ENCODE measurements around the gene IRX2. TPM values are rescaled to one million over a fixed set of nuclear protein-coding genes. Genes with fewer than 3 reads are reported as not detected.

The IRX2 gene
- total and polyA plus RNA-seq, 2 of the 8 experiments (the other 6 are each of a cell fraction or from before 2014, with no cell fraction given), result 23.4 to 40.4 TPM

- 1% methylated on average over 24 of the region's 27 CpGs; no CpG with 5 or more reads in 1 of the 2 experiments for WGBS, 2 experiments (ENCODE audit: extremely low coverage in 1 of 2, insufficient coverage in 1 of 2, insufficient read length in 1 of 2, insufficient replicate concordance in 2 of 2, low coverage in 1 of 2, low lambda C conversion rate in 2 of 2, missing lambda C conversion rate in 1 of 2)
- no peak overlapping the region for H3K4ac ChIP-seq (replicated peaks; ENCODE audit: insufficient read length, low read depth, low read length)
- H2AK5ac ChIP-seq (ENCODE audit: low read depth, low read length), result no peak overlapping the region
- peaks cover 36% of the 10 kb centered on the region; the same call in 1 of the 2 replicates for H3K23me2 ChIP-seq (ENCODE audit: low read depth, low read length)
- H4K20me1 ChIP-seq (replicated peaks in 1 of 2; ENCODE audit: control insufficient read depth in 1 of 2, insufficient read depth in 2 of 2, low read length in 2 of 2), result peaks cover 5 to 7% of the 10 kb centered on the region in 2 experiments
- peaks cover 5 to 6% of the 10 kb centered on the region in 2 experiments; a peak in 2 of 4 replicates for H3K9me3 ChIP-seq (ENCODE audit: insufficient read depth in 2 of 2, low read depth in 1 of 2, low read length in 1 of 2)
- H3K27me3 ChIP-seq (replicated peaks in 1 of 4; ENCODE audit: control insufficient read depth in 3 of 4, extremely low read depth in 1 of 4, insufficient read depth in 3 of 4, low read length in 3 of 4), result peaks cover 12 to 57% (median 38%) of the 10 kb centered on the region in 4 experiments
- FAIRE-seq, result no peak
- peak overlapping the region; percentile 42 to 86 (median 76) for H3K4me3 ChIP-seq (ENCODE audit: extremely low read depth in 1 of 4, insufficient read depth in 2 of 4, low read depth in 3 of 4, low read length in 4 of 4)
- H4K91ac ChIP-seq (replicated peaks; ENCODE audit: insufficient read length, low read length), result no peak overlapping the region
- H4K5ac ChIP-seq (ENCODE audit: insufficient read length, low read depth, low read length), result no peak overlapping the region
- H3K4me1 ChIP-seq (replicated peaks in 1 of 4; ENCODE audit: control insufficient read depth in 3 of 4, insufficient read depth in 4 of 4, low read length in 3 of 4), result peaks cover 0 to 22% (median 11%) of the 10 kb centered on the region in 4 experiments; a peak in 6 of 7 replicates
- no peak overlapping the region for H3K23ac ChIP-seq (ENCODE audit: insufficient read length)
- H3K79me1 ChIP-seq (ENCODE audit: low read depth, low read length), result no peaks in the 10 kb centered on the region
- H2BK15ac ChIP-seq (ENCODE audit: low read length), result no peak overlapping the region
- CTCF ChIA-PET (ENCODE audit: partially characterized antibody), result interaction anchor here (0.7 to 1.6 kb wide), 4 partner anchors 27 to 449 kb away, joined by 3 to 4 read pairs (median 3); no protein-coding TSS in a partner anchor
- POLR2A ChIA-PET (ENCODE audit: partially characterized antibody), result interaction anchor here (0.6 to 5.9 kb wide), 4 partner anchors 11 to 69 kb away, joined by 3 to 64 read pairs (median 10); no protein-coding TSS in a partner anchor
- H2BK5ac ChIP-seq (ENCODE audit: low read depth, low read length), result peak overlapping the region; percentile 52; the same call in 1 of the 2 replicates
- H2AFZ ChIP-seq (ENCODE audit: low read length), result no peak overlapping the region
- no peak overlapping the region for H2BK20ac ChIP-seq (ENCODE audit: low read length)
- peak overlapping the region; percentile 93 to 96 for H3K4me2 ChIP-seq (ENCODE audit: insufficient read depth in 1 of 2, low read depth in 2 of 2, low read length in 2 of 2)
- H3K27ac ChIP-seq (ENCODE audit: low read depth, low read length), result no peak overlapping the region
- no peak overlapping the region for H3K56ac ChIP-seq (replicated peaks; ENCODE audit: insufficient read length, low read depth, low read length)
- H3K14ac ChIP-seq (ENCODE audit: insufficient read length), result no peak overlapping the region
- DNase-seq (ENCODE audit: low read depth in 1 of 2, low spot score in 2 of 2), result peak in 1 of 2 experiments; percentile 58
- H3K79me2 ChIP-seq (ENCODE audit: control insufficient read depth in 1 of 2, insufficient read depth in 2 of 2, low read length in 2 of 2), result peaks cover 0 to 21% of the 10 kb centered on the region in 2 experiments; a peak in 2 of 4 replicates
- H2BK120ac ChIP-seq (replicated peaks; ENCODE audit: low read depth, low read length), result no peak overlapping the region
- H3K36me3 ChIP-seq (ENCODE audit: control insufficient read depth in 2 of 4, insufficient read depth in 4 of 4, low read length in 3 of 4), result peaks cover 0 to 2% (median under 1%) of the 10 kb centered on the region in 4 experiments; a peak in 3 of 8 replicates
- H3K18ac ChIP-seq (ENCODE audit: extremely low read depth, low read length), result peak overlapping the region; percentile 90; the same call in 1 of the 2 replicates
- H3K9ac ChIP-seq (replicated peaks in 1 of 4; ENCODE audit: extremely low read depth in 1 of 4, low read depth in 3 of 4, low read length in 3 of 4), result peak overlapping the region in 2 of 4 experiments; percentile 4 to 12; a peak in 2 of 7 replicates
- H2BK12ac ChIP-seq (ENCODE audit: low read depth, low read length), result 0 out of 2 replicates have a peak overlapping the region, but pooled peaks have one; percentile 39
- H4K8ac ChIP-seq (ENCODE audit: extremely low read depth, insufficient read depth, low read length), result no peak overlapping the region; the same call in 1 of the 2 replicates
- 0 out of 2 replicates have a peak, but pooled peaks have one; percentile 51 for TF ChIP-seq SUZ12 (IDR thresholded peaks at IDR 0.05; ENCODE audit: low read length)
- TF ChIP-seq HDAC6 (IDR thresholded peaks at IDR 0.05; ENCODE audit: low read depth, low read length), result no peak
- no peak for TF ChIP-seq MAFK (IDR thresholded peaks at IDR 0.05; ENCODE audit: low read depth, low read length)
- no peak for TF ChIP-seq POLR2AphosphoS5 (IDR thresholded peaks at IDR 0.05; ENCODE audit: low read depth, low read length)
- no peak for TF ChIP-seq RXRA (IDR thresholded peaks at IDR 0.05; ENCODE audit: insufficient read depth, low read depth, low read length)
- no peak for TF ChIP-seq SIX5 (IDR thresholded peaks at IDR 0.05; ENCODE audit: low read depth, low read length)
- TF ChIP-seq POLR2A (IDR thresholded peaks at IDR 0.05; ENCODE audit: control extremely low read depth in 1 of 2, low read depth in 2 of 2, low read length in 2 of 2), result no peak
- TF ChIP-seq HDAC2 (IDR thresholded peaks at IDR 0.05; ENCODE audit: borderline replicate concordance in 1 of 2, low read depth in 2 of 2, low read length in 2 of 2), result 0 out of 4 replicates have a peak, but pooled peaks of 1 of the 2 experiments have one; percentile 5
- TF ChIP-seq MAX (IDR thresholded peaks at IDR 0.05), result peak; percentile 39; the same call in 1 of the 2 replicates
- TF ChIP-seq JUN (IDR thresholded peaks at IDR 0.05; ENCODE audit: low read depth, low read length), result no peak
- no peak for TF ChIP-seq GABPA (IDR thresholded peaks at IDR 0.05; ENCODE audit: borderline replicate concordance, insufficient read depth, low read length)
- no peak for TF ChIP-seq RFX5 (IDR thresholded peaks at IDR 0.05; ENCODE audit: borderline replicate concordance, low read depth, low read length)
These were observed 3.2 kb upstream of the IRX2 start for GRCh38 chr5:2754581-2755075.
